HG02870 (cell line): ENCODE results near the gene SAA2.
A peak's percentile ranks its signal among the peaks of the same experiment; 100 is the strongest.

ENCODE experiments used
- ATAC-seq: cut with Tn5 transposase; IDR thresholded peaks from one replicate; pipeline ENCODE4 v1.9.1; 2021; ENCODE audit warnings: mild to moderate bottlenecking, moderate library complexity; ENCODE audit not compliant: unreplicated experiment

SAA2 gene

GRCh38 chr11:18253778-18254338, 5.4 kb upstream of the SAA2 start:
- ATAC-seq: no peak

DNA sequence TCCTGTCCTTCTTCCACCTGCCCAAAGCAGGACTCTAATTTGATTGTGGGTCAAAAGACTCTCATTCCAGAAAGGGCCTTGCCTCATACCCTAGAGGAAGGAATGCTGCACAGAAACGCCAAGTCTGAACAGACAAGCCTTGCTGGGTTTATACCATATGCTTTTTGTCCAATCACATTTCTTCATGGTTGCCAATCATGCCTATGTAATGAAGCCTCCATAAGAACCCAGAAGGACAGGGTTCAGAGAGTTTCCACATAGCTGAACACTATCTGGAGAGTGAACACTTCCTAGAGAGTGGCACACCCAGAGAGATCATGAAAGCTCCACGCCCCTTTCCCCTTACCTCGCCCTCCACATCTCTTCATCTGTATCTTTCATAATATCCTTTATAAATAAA, 4.8 kb upstream of the SAA2 start:
- no peak for ATAC-seq

DNA sequence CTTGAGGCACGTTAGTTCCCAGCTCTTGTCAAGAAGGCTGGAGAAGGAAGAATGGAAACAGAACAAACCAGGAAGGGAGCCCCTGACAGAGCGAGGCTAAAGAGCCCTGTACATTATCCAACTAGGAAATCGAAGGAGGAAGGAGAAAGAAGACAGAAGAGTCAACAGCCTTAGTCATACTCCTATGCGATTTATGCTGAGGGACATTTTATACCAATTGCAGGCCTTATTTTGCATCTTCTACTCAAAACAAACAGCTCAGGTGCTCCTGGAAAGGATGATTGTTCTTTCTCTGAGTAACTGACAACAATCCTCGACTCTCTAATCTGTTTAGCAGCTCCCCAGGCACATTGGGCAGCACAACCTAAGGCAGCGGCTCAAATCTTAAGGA, 1.3 kb downstream of the SAA2 start:
- peak; percentile 26 for ATAC-seq

- peak; percentile 81 for ATAC-seq
Observed at GRCh38 chr11:18246379-18247190, 1.9 kb downstream of the SAA2 start.

- no peak for ATAC-seq
Observed at GRCh38 chr11:18245396-18245795, 3.1 kb downstream of the SAA2 start.

- no peak for ATAC-seq
Observed at GRCh38 chr11:18243783-18244362, 4.6 kb downstream of the SAA2 start.

- ATAC-seq: no peak
Observed at GRCh38 chr11:18239655-18240054, 8.8 kb downstream of the SAA2 start.

DNA sequence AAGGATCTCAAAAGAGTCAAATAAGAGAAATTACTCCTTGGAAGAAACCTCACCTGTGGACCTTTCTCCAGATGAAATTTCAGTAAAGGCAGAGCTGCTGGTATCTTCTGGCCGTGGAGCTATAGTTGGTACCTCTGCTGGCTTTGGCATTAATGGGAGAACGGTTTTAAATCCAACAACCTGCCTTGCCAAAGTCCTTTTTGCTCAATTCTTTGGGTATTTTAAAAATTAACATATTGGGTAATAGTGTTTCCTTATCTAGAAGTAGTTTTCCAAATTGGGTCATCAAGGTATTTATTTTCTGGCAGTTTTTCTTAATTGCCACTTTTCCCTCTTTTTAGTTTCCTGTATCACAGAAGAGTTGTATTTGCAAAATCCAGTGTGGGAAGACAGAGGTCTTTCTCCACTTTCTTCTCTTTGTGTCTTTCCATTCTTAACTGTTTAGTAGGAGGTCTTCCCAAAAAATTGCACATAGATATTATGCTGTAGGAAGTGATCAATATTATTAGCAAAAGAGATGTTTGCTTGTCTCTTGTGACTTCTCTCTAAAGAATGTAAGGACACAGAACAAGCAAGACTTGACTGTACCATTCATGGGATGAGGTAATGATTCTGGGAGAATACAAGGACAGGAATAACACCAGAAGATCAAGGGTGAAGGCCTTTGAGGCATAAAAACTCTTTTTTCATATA, 11.7 kb downstream of the SAA2 start, which contains the start of gene SAA4:
Gene SAA4 (minus strand): TSS at position 139 of the 693 bp plus-strand sequence. CDS start 876 bp downstream, outside the sequence.
- no peak for ATAC-seq

DNA sequence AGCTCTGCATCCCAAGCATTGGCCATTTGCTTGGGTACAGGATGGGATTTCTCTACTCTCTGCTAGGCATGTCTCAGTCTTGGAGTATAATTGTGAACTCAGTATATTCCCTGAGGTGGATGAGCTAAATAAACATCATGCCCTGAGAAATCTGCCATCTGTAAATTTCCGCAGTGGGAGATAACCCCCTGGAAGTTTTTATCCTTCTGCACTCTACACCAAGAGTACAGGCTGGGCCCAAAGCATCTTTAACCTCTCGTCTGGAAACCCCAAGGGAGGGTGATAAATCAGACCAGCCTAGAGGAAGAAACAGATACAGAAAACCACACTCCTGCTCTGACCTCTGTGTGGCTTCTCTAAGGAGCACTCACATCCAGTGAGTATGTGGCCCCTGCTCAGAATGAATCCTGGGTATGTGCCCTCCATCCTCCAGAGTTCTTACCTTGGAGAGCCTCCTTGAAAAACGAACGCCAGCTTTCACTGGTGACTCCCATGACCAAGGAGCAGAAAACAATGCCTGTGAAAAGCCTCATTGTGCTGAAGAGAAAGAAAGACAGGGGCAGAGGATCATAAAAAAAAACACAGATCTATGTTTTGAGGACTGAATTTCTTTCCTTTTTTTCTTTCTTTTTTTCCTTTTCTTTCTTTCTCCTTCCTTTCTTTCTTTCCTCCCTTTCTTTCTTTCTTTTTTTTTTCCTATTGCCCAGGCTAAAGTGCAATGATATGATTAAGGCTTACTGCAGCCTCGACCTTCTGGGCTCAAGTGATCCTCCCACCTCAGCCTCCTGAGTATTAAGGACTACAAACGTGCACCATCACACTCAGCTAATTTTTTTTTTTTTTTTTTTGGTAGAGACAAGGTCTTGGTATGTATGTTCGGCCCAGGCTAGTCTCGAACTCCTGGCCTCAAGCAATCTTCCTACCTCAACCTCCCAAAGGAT, 12.8 kb downstream of the SAA2 start:
- ATAC-seq: no peak

GRCh38 chr11:18233912-18234311, 14.6 kb downstream of the SAA2 start:
- no peak for ATAC-seq

- no peak for ATAC-seq
Observed at GRCh38 chr11:18230859-18231258, 17.6 kb downstream of the SAA2 start.

DNA sequence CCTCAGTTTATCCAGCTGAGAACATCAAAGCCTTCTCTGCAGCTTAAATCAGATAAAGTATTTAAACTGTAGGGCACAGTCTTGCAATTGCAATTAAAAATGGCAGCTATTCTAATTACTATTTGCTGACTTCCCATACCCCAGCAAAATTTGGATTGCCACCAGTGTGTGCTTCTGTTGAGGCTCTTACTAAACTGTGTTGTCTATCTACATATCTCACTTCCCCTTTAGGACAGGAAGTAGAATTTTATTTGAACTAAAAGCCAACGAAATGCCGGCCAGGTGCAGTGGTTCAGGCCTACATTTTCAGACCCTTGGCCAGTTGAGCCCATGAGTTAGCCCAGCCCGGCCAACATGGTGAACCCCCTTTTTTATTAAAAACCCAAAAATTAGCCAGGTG, 19.0 kb downstream of the SAA2 start:
- ATAC-seq: peak; percentile 95

DNA sequence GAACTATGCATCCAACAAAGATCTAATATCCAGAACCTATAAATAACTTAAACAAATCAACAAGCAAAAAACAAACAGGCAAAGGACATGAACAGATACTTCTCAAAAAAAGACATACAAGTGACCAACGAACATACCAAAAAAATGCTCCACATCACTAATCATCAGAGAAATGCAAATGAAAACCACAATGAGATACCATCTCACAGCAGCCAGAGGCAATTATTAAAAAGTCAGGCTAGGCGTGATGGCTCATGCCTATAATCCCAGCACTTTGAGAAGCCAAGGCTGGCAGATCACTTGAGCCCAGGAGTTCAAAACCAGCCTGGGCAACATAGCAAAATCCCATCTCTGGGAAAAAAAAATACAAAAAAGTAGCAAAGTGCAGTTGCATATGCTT, 22.6 kb downstream of the SAA2 start:
- no peak for ATAC-seq

- no peak for ATAC-seq
Observed at GRCh38 chr11:18223591-18224387, 24.7 kb downstream of the SAA2 start.

DNA sequence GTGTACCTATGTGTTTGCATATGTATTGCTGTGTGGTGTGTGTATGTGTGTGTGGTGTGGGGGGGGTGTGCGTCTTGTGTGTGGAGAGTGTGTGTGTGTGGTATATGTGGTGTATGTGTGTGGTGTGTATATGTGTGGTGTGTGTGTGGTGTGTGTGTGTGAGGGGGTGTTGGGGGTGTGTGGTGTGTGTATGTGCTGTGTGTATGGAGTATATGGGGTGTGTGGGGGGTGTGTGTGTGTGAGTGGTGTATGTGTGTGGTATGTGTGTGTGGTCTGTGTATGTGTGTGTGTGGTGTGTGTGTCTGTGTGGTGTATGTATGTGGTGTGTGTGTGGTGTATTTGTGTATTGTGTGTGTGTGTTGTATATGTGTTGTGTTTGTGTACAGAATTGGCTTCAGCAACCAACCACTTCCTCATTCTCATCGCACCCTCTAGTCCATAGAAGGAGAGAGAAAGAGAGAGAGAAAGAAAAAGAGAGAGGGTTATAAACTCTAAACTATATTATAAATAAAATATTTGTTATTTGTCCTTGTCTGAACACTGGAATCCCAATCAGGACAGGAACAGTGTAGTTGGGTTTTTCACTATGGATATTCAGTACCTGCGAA, 25.6 kb downstream of the SAA2 start:
- no peak for ATAC-seq

- ATAC-seq: no peak
Observed at GRCh38 chr11:18221274-18221876, 27.1 kb downstream of the SAA2 start.

- ATAC-seq: no peak
Observed at GRCh38 chr11:18209058-18209457, 39.4 kb downstream of the SAA2 start.

GRCh38 chr11:18204771-18205170, 43.7 kb downstream of the SAA2 start:
- ATAC-seq: no peak

GRCh38 chr11:18204220-18204619, 44.2 kb downstream of the SAA2 start:
- no peak for ATAC-seq
